Glomerular visceral epithelial cell (primary cell): ENCODE results near the gene GNG7.
"Not testable (repeated sequence)": the region's sequence is repeated elsewhere in the genome, so short reads cannot be mapped to it uniquely, and the experiment has no call there.

Experiments
- DNase-seq: peaks from one replicate; pipeline ENCODE4 v3.0.0-alpha.2; 2016; ENCODE audit errors: extremely low spot score

The GNG7 gene

DNA sequence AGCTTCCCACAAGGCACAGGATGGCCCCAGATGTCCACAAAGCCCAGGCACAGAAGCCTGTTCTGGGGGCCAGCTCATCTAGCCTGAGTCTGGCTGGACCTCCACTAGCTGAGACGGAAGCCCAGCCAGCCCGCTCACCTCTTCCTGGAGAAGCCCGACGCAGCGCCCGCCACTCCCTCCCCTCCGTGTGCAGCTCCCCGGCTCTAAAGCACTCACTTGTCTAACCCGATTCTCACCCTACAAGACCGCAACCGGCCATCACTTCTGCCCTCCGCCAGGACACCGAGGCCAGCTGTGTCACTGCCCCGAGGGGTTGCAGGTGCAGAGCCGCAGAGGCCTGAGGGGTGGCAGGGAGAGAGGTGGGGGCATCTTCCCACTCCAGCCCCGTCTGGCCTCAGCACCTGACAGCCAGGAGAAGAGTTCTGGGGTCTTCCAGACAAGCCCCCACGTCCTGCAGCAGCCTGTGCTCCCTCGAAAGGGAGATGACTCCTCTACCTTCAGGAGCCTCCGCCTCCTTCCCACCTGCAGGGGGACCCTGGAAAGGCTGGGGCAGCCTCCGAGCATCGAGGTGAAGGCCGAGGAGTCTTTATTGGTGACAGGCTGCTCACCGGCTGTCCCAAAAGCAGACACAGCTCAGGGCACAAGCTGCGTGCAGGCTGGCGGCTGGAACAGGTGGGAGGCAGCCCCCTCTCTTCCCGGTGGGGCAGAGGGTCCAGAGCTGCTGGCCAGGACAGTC is 24.6 kb upstream of the GNG7 start:
- no peak for DNase-seq

DNA sequence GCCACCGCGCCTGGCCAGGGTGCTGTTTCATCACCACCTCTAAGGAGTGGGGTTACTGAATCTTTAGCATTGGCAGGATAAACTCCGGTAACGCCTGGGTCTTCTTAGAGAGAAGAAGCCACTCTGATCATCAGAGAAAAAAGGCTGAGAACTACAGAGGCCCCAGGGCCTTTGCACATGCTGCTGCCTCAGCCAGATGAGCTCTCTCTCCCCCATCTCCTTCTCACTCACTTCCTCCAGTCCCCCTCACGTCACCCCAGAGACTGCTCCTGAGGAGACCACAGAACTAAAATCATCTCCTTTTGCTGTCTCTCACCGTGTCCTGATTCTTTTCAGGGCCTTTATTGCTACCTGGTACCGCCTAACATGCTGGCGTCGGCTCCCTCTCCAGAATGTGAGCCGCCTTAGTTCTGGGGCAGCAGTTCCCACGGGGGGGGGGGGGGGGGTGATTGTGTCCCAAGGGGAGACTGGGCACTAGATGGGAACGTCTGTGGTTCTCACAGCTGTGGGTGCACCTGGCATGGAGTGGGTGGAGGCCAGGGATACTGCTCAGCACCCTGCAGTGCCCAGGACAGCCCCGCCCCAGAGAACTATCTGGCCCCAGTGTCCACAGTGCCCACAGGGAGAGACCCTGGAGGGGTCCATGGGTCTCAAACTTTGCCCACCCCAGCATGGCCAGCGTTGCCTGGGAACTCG is 23.8 kb upstream of the GNG7 start:
- DNase-seq: no peak

GRCh38 chr19:2724148-2724557 is 21.7 kb upstream of the GNG7 start:
- DNase-seq: no peak

GRCh38 chr19:2723747-2724146 is 21.3 kb upstream of the GNG7 start:
- no peak for DNase-seq

DNA sequence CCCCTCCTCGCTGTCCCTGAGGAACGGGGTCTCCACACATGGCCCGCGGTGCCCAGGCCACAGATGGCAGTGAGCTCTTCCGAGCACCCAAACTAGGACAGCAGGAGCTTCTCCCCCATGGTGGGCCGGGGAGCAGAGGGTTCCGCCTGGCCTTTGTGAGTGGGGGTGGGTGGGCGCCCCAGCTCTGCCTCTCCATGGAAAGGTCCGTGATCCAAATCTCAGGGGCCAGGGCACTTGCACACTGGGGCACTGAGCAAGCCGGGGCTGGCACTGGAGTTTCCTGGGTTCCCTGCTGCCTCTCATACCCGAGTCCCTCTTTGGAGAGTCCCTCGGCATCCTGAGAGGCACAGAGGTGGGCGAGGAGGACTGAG is 20.8 kb upstream of the GNG7 start:
- no peak for DNase-seq

GRCh38 chr19:2722541-2723344 is 20.2 kb upstream of the GNG7 start:
- peak; percentile 79 for DNase-seq

DNA sequence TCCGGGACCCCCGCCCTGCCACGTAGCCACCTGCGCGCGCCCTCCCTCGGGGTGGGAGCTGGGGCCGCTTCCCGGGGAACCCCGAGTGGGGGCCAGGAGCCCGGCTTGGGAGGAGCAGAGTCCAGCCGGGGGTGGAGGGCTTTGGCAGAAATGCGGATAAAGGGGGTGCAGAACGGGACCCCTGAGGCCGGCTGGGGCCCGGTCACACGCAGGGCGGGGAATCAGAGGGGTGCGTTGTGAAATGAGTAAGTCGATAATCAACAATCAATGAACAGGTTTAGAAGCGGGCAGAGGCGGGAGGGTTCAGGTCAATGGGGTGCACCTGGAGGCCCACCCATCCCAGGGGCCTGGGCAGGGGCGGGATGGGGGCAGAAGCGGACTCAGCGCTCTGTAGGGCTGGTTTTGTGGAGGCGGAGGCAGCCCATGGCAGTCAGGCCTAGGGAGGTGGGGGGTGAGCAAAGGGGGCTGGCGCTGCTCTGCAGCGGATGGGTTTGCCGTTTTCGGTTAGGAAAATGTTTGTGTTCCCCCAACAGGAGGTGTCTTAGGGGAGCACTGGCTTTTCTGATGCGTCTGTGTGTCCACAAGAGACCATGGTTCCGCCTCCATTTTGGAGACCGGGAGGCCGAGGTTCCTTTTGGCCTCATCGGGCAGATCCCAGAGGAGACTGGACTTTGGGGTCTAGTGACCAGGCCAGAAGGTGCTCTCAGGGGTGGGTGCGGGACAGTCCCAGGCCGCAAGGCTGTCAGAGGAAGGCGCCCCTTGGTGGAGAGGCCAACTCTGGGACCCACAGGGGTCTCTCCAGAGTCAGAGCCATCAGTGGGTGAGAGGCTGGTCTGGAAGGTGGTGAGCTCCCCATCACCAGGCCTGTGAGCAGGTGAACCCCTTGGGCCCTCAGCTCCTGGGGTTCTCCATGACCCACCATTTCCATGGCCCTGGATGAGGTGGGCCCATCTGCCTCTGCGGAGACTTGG is 19.4 kb upstream of the GNG7 start:
- DNase-seq: no peak

GRCh38 chr19:2720777-2721569 is 18.5 kb upstream of the GNG7 start, which contains the start of gene DIRAS1:
DIRAS1 (minus strand) TSS chr19:2721372; CDS start chr19:2717806, 3,566 bp downstream.
- DNase-seq: no peak

GRCh38 chr19:2719920-2720776 is 17.7 kb upstream of the GNG7 start:
- DNase-seq: no peak

DNA sequence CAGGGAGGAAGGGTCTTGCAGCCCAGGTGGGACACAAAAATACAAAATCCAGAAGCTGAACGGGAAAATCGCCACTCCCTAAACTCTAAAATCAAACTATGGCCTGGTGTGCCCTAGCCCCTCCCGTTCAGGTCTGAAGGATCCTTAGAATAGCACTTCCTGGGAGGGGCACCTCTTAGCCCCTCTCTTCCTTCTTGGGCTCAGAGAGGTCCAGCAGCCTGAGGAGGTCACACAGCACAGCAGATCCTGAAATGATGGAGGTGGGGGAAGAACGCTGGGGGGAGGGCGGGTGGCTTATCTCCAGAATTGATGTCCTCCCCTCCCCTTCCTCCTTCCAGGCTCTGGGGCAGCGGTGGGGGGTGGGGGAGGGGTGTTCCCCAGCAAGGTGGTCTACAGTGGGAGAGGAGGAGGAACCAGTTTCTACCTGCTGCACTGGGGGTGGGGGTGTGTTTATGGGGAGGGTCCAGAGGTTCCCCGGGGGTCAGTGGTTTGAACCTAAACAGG is 16.8 kb upstream of the GNG7 start:
- no peak for DNase-seq

- no peak for DNase-seq
Measured at GRCh38 chr19:2717638-2718541, 15.4 kb upstream of the GNG7 start.

GRCh38 chr19:2716722-2717637 is 14.5 kb upstream of the GNG7 start:
- no peak for DNase-seq

- no peak for DNase-seq
Measured at GRCh38 chr19:2716275-2716650, 13.8 kb upstream of the GNG7 start.

- DNase-seq: no peak
Measured at GRCh38 chr19:2715470-2716274, 13.2 kb upstream of the GNG7 start.

DNA sequence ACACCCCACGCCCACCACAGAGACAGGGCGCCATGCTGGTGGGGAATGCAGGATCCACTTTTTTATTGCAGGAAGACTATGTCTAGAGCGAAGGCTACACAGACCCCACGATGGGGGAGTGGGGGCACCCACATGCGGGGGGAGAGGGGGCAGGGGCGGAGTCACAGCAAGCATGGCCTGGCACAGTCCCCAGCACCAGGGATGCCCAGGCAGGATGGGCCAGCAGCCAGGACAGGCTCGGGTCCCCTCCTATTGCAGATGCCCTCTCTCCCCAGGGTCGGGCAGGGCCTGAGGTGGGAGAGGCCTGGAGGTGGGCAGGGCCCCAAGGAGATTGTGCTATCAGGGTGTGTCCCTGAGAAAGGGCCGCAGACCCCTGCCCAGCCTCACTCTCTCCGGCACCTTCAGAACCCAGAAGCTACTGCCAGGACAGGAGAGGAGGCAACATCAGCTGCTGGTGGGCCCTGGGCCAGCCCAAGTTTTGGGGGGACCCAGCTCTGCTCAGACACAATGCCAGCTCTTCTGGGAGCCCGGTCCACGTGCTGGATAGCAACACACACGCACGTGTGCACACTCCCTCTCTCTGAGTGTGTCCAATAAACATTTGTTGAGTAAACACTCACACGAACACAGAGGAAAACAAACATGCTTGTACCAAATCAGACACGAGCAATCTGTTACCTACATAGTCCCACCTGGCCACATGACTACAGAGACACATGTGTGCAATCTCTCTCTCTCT is 12.2 kb upstream of the GNG7 start:
- no peak for DNase-seq

- DNase-seq: not testable (repeated sequence)
Measured at GRCh38 chr19:2714102-2714501, 11.6 kb upstream of the GNG7 start.
